RWPE2 (cell line): Measurements from ENCODE around the gene SUCLG2.

ENCODE experiments used
- ATAC-seq: fragments of 200-7000 bp; cut with Tn5 transposase; 3 replicates; pipeline ENCODE4 v1.9.1; 2021; ENCODE audit warnings: low read depth
- DNase-seq: peaks from one replicate; pipeline ENCODE4 v3.0.0-alpha.2; 2020; ENCODE audit warnings: low spot score
- H3K27ac ChIP-seq: fragments of 450-650 bp; 2 replicates; pipeline ENCODE4 v1.5.1; 2017; ENCODE audit warnings: mild to moderate bottlenecking; ENCODE audit not compliant: poor library complexity, severe bottlenecking
- H3K27me3 ChIP-seq: fragments of 250-450 bp; sonication (Bioruptor Pico); 2 replicates; pipeline ENCODE4 v1.5.1; 2021; ENCODE audit warnings: mild to moderate bottlenecking, moderate library complexity; ENCODE audit not compliant: insufficient read depth, poor library complexity, severe bottlenecking
- H3K36me3 ChIP-seq: fragments of 250-450 bp; sonication (Bioruptor Pico); 2 replicates; pipeline ENCODE4 v1.5.1; 2020; ENCODE audit warnings: low read depth, mild to moderate bottlenecking, moderate library complexity
- H3K4me1 ChIP-seq: fragments of 250-450 bp; sonication (Bioruptor Pico); 2 replicates; pipeline ENCODE4 v1.5.1; 2021; ENCODE audit warnings: mild to moderate bottlenecking, moderate library complexity; ENCODE audit not compliant: insufficient read depth, poor library complexity, severe bottlenecking
- H3K4me3 ChIP-seq: fragments of 250-450 bp; sonication (Bioruptor Pico); 2 replicates; pipeline ENCODE4 v1.5.1; 2021; ENCODE audit warnings: mild to moderate bottlenecking, moderate library complexity; ENCODE audit not compliant: severe bottlenecking
- H3K9me3 ChIP-seq: fragments of 250-450 bp; sonication (Bioruptor Pico); 2 replicates; pipeline ENCODE4 v1.5.1; 2021; ENCODE audit warnings: mild to moderate bottlenecking, moderate library complexity; ENCODE audit not compliant: severe bottlenecking
- TF ChIP-seq, protein P1 (sequence below): fragments of 450-650 bp; IDR thresholded peaks from one replicate; pipeline ENCODE4 v1.5.1; 2017; ENCODE audit warnings: mild to moderate bottlenecking, moderate library complexity; ENCODE audit not compliant: poor library complexity, severe bottlenecking

The SUCLG2 gene

DNA sequence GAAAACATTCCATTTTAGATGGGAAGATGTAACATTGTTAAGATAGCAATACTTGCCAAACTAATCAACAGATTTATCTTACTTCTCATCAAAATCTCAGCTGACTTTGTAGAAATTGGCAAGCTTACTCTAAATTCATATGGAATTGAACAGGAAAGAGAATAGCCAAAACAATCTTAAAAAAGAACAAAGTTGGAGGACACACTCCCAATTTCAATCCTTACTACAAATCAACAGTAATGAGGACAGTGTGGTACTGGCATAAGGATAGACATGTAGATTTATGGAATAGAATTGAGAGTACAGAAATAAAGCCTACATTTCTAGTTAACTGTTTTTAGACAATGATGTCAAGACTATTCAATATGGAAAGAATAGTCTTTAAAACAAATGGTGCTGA, 308.3 kb downstream of the SUCLG2 start:
- no peak for DNase-seq
- ATAC-seq, result no peak
- Histone ChIP-seq H3K9me3 (no peaks in the 10 kb centered on the region), H3K27me3 (no peaks in the 10 kb centered on the region), H3K27ac (no peak overlapping the region), H3K36me3 (no peaks in the 10 kb centered on the region), H3K4me3 (no peak overlapping the region), H3K4me1 (no peaks in the 10 kb centered on the region)
- TF ChIP-seq, protein P1, sequence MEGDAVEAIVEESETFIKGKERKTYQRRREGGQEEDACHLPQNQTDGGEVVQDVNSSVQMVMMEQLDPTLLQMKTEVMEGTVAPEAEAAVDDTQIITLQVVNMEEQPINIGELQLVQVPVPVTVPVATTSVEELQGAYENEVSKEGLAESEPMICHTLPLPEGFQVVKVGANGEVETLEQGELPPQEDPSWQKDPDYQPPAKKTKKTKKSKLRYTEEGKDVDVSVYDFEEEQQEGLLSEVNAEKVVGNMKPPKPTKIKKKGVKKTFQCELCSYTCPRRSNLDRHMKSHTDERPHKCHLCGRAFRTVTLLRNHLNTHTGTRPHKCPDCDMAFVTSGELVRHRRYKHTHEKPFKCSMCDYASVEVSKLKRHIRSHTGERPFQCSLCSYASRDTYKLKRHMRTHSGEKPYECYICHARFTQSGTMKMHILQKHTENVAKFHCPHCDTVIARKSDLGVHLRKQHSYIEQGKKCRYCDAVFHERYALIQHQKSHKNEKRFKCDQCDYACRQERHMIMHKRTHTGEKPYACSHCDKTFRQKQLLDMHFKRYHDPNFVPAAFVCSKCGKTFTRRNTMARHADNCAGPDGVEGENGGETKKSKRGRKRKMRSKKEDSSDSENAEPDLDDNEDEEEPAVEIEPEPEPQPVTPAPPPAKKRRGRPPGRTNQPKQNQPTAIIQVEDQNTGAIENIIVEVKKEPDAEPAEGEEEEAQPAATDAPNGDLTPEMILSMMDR, result no peak

DNA sequence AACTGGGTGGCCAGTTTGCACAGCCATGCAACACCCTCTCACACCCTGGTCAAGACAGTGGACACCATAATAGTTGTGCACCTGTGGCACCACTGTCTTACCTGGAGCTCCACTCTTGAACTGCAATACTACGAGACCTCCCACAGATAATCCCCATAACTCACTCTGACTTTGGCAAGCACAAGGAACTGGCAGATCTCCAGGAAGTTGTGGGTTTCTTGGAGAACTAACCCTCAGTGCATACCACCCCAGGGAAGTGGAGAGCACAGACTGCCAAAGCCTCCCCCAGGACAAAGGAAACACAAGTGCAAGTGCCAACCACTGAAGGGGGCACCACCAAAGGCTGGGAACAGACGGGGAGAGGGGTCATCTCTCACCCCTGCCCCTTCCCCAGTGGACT, 318.6 kb downstream of the SUCLG2 start:
- Histone ChIP-seq H3K27ac (no peak overlapping the region), H3K36me3 (no peaks in the 10 kb centered on the region), H3K4me1 (no peaks in the 10 kb centered on the region), H3K27me3 (no peaks in the 10 kb centered on the region), H3K4me3 (no peak overlapping the region), H3K9me3 (no peaks in the 10 kb centered on the region)
- DNase-seq, result no peak
- ATAC-seq, result no peak
- TF ChIP-seq, protein P1, result no peak

DNA sequence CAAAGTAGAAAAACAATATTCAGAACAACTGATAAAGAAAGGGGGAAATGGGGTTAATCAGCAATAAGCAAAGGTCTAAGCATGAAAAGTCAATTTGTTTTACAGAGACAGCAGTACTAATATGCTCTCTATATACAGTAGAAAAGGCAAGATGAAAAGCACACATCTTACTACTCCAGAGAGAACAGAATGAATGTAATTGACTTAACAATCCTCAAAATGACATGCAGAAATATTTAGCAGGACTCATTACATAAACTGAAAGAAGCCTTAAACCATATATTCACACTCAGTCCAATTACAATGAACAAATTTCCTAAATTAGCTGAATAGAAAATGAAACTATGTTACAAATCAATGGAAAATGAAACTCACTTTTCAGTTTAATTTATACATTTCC, 319.8 kb downstream of the SUCLG2 start:
- Histone ChIP-seq H3K27me3 (no peaks in the 10 kb centered on the region), H3K9me3 (no peaks in the 10 kb centered on the region), H3K4me3 (no peak overlapping the region), H3K4me1 (no peaks in the 10 kb centered on the region), H3K36me3 (no peaks in the 10 kb centered on the region), H3K27ac (no peak overlapping the region)
- DNase-seq (no peak), ATAC-seq (no peak)
- TF ChIP-seq, protein P1, result no peak

DNA sequence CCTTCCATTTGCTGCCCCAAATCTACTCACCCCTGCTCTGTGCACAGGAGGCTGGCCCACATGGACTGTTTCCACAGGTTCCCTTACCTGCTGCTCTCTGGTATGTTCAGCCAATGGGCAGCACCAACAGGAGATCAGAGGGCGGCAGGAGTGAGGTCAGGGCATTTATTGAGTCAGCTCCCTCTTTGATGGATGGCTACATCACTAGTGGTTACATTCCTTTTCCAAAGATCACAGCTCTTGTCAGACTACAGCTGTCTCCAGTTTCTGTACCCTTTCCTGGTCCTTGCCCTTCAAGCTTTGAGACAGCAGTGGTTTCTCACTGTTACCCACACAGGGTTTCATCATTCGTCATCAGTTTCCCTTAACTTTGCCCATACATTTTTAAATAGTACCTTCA, 325.1 kb downstream of the SUCLG2 start:
- H3K4me3 ChIP-seq, result no peak overlapping the region
- no peaks in the 10 kb centered on the region for H3K27me3 ChIP-seq
- ATAC-seq (no peak), DNase-seq (no peak)
- H3K4me1 ChIP-seq, result no peaks in the 10 kb centered on the region
- TF ChIP-seq, protein P1, result no peak
- no peaks in the 10 kb centered on the region for H3K36me3 ChIP-seq
- H3K27ac ChIP-seq, result no peak overlapping the region
- no peaks in the 10 kb centered on the region for H3K9me3 ChIP-seq

DNA sequence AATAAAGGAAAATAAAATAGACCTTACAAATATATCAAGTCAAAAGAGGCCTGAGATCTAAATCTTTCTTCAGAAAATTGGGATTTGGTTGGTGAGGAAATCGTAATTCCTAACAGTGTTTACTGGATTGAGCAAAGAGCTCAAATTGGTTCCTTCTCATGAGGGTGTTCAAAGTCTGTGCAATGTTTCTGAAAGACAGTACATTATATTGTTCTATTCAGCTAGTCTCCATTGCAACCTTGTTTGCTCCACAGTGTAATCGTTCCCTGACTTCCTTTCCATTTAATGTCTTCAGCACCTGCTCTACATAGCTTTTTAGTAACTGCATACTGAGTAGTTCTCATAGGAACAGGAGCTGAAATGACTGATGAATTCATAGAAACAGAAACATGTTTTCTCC, 326.8 kb downstream of the SUCLG2 start:
- no peak for ATAC-seq
- no peaks in the 10 kb centered on the region for H3K36me3 ChIP-seq
- no peak overlapping the region for H3K27ac ChIP-seq
- no peaks in the 10 kb centered on the region for H3K4me1 ChIP-seq
- TF ChIP-seq, protein P1, result no peak
- H3K9me3 ChIP-seq, result no peaks in the 10 kb centered on the region
- H3K27me3 ChIP-seq, result no peaks in the 10 kb centered on the region
- DNase-seq, result no peak
- H3K4me3 ChIP-seq, result no peak overlapping the region
